K562 (cell line): Measurements from ENCODE around the gene PLD5. TPM values are rescaled to one million over a fixed set of nuclear protein-coding genes. Genes with fewer than 3 reads are reported as not detected.

Experiments
- ATAC-seq: fragments of 200-7000 bp; cut with Tn5 transposase; 3 replicates; pipeline ENCODE4 v1.9.1; 2020; ENCODE audit warnings: moderate library complexity
- BruUV-seq: library from RNA; stranded (reverse); fragments of 400-500 nt; replicated peaks from 2 replicates; lab custom pipeline; 2021; lab: Mats Ljungman, UMichigan
- CTCF ChIA-PET: fragments of 300-600 bp; formaldehyde crosslinking; extraction: SDS; loops from one replicate; lab custom pipeline; 2021; ENCODE audit warnings: low intra/inter-chr PET ratio; lab: Yijun Ruan, JAX
- POLR2A ChIA-PET: fragments of 300-600, 350-650 bp; sonication (Branson Sonifier 250); formaldehyde crosslinking; extraction: SDS; loops from one replicate; lab custom pipeline; 2021; ENCODE audit warnings: antibody characterized with exemption, inconsistent platforms; lab: Yijun Ruan, JAX
- DNase-seq, 4 experiments: peaks; one replicate each; pipeline versions ENCODE4 v3.0.0 to v3.0.0-alpha.2; 2011 to 2018; ENCODE audit warnings: low spot score in 3 of 4, mixed read lengths in 3 of 4; ENCODE audit errors: extremely low read depth in 1 of 4
- FAIRE-seq: peaks from 2 replicates; lab custom pipeline; 2011; peaks lifted over from hg19 to GRCh38; lab: Jason Lieb, UNC
- H2AFZ ChIP-seq: 2 replicates; pipeline ENCODE4 v1.6.0; 2011; ENCODE audit warnings: low read depth, low read length, control low read depth, inconsistent platforms
- H3K27ac ChIP-seq: fragments of 200-600 bp; 3 replicates; pipeline ENCODE4 v1.8.0; 2011; ENCODE audit warnings: low read depth, mild to moderate bottlenecking, control low read depth, inconsistent platforms, low read length, moderate library complexity, mixed read lengths; ENCODE audit errors: extremely low read depth
- H3K27me3 ChIP-seq, 2 experiments: fragments of 300-600 bp in 1 of 2; 2 replicates in 1 of 2; 3 replicates in 1 of 2; pipeline versions ENCODE4 v1.6.0 to v1.8.0; 2011; ENCODE audit warnings: inconsistent platforms in 2 of 2, low read length in 2 of 2, mild to moderate bottlenecking in 1 of 2, mixed read lengths in 1 of 2, moderate library complexity in 1 of 2; ENCODE audit not compliant: control insufficient read depth in 2 of 2, insufficient read depth in 2 of 2
- H3K36me3 ChIP-seq: fragments of 300-600 bp; 3 replicates; pipeline ENCODE4 v1.8.0; 2011; ENCODE audit warnings: mild to moderate bottlenecking, low read length, inconsistent platforms; ENCODE audit not compliant: control insufficient read depth, insufficient read depth
- H3K4me1 ChIP-seq, 2 experiments: fragments of 200-600 bp in 1 of 2; replicated peaks in 1 of 2; 2 replicates in 1 of 2; 3 replicates in 1 of 2; pipeline versions ENCODE4 v1.5.1 to v1.8.0; 2011; ENCODE audit warnings: inconsistent platforms in 2 of 2, low read length in 2 of 2, mild to moderate bottlenecking in 1 of 2, mixed read lengths in 1 of 2, moderate library complexity in 1 of 2; ENCODE audit not compliant: control insufficient read depth in 2 of 2, insufficient read depth in 2 of 2
- H3K4me2 ChIP-seq: 2 replicates; pipeline ENCODE4 v1.6.1; 2011; ENCODE audit warnings: low read length, control low read depth, inconsistent platforms, mixed read lengths; ENCODE audit not compliant: insufficient read depth
- H3K4me3 ChIP-seq: fragments of 200-600 bp; sonication (generic), shearing (Covaris generic); 2 replicates; pipeline ENCODE4 v1.5.1; 2016; ENCODE audit warnings: control low read depth, inconsistent platforms
- H3K79me2 ChIP-seq: fragments of 200-600 bp; 3 replicates; pipeline ENCODE4 v1.8.0; 2011; ENCODE audit warnings: low read length, inconsistent platforms; ENCODE audit not compliant: control insufficient read depth, insufficient read depth
- H3K9ac ChIP-seq, 2 experiments: 2 replicates each; pipeline versions ENCODE4 v1.6.0 to v1.6.1; 2011; ENCODE audit warnings: low read depth in 2 of 2, low read length in 2 of 2, control low read depth in 1 of 2, inconsistent platforms in 1 of 2, mild to moderate bottlenecking in 1 of 2, mixed read lengths in 1 of 2; ENCODE audit not compliant: insufficient read depth in 1 of 2
- H3K9me1 ChIP-seq: one replicate; pipeline ENCODE4 v1.6.0; 2011; ENCODE audit warnings: inconsistent platforms, mild to moderate bottlenecking, low read length, moderate library complexity; ENCODE audit not compliant: control insufficient read depth, insufficient read depth
- H3K9me3 ChIP-seq: replicated peaks from 2 replicates; pipeline ENCODE4 v1.5.1; 2011; ENCODE audit warnings: low read depth, low read length, inconsistent platforms; ENCODE audit not compliant: control insufficient read depth, insufficient read depth
- H4K20me1 ChIP-seq: replicated peaks from 2 replicates; pipeline ENCODE4 v1.6.1; 2011; ENCODE audit warnings: low read length, inconsistent platforms, mixed read lengths; ENCODE audit not compliant: control insufficient read depth, insufficient read depth
- ATF7 ChIP-seq: fragments of 450-650 bp; IDR thresholded peaks from 2 replicates; pipeline ENCODE4 v1.7.1; 2014; ENCODE audit warnings: mild to moderate bottlenecking, moderate library complexity
- CBFB ChIP-seq: sonication (generic); formaldehyde crosslinking; IDR thresholded peaks from 2 replicates; pipeline ENCODE4 v1.4.0; 2020; ENCODE audit warnings: mild to moderate bottlenecking, missing genetic modification reagents
- EWSR1 ChIP-seq: fragments of 450-650 bp; IDR thresholded peaks from 2 replicates; pipeline ENCODE4 v1.6.1; 2018; ENCODE audit warnings: borderline replicate concordance, mild to moderate bottlenecking, low read depth, moderate library complexity; ENCODE audit not compliant: partially characterized antibody
- IFI16 ChIP-seq: fragments of 250-450 bp; sonication (Bioruptor Pico); IDR thresholded peaks from 2 replicates; pipeline ENCODE4 v2.1.2; 2022; ENCODE audit warnings: mild to moderate bottlenecking, inconsistent platforms
- KDM1A ChIP-seq, 2 experiments: fragments of 450-650 bp; IDR thresholded peaks; 2 replicates each; pipeline ENCODE4 v1.6.1; 2016; ENCODE audit warnings: mild to moderate bottlenecking in 2 of 2
- MEF2A ChIP-seq: IDR thresholded peaks from 2 replicates; pipeline ENCODE4 v1.6.1; 2011; ENCODE audit warnings: low read depth, mild to moderate bottlenecking, low read length, moderate library complexity; ENCODE audit not compliant: control insufficient read depth
- SAFB2 ChIP-seq: fragments of 200-400 bp; formaldehyde crosslinking; IDR thresholded peaks from 2 replicates; pipeline ENCODE4 v1.6.1; 2018; ENCODE audit warnings: borderline replicate concordance, low read length, low read depth, moderate library complexity; ENCODE audit not compliant: severe bottlenecking
- ZNF780A ChIP-seq: fragments of 250-450 bp; sonication (Bioruptor Pico); IDR thresholded peaks from 2 replicates; pipeline ENCODE4 v1.5.0; 2021; ENCODE audit warnings: mild to moderate bottlenecking
- WGBS: fragments of 100-300 bp; shearing (Covaris generic); methylation state at CpG from one replicate; pipeline ENCODE4 v1.1.6; 2016; ENCODE audit warnings: low coverage, mixed read lengths; ENCODE audit not compliant: insufficient coverage; ENCODE audit errors: missing lambda C conversion rate; 5-methylcytosine and 5-hydroxymethylcytosine counted together
- in situ Hi-C: fragments of 300-500 bp; cut with MboI; formaldehyde crosslinking; loops from 4 replicates; pipeline ENCODE4 v1.15.0; 2018; ENCODE audit warnings: inconsistent platforms, mixed read lengths
- intact Hi-C: fragments of 100-400 bp; cut with micrococcal nuclease; formaldehyde crosslinking; loops from 2 replicates; pipeline ENCODE4 v1.14.2; 2022
- polyA plus RNA-seq, 8 experiments: library from polyadenylated mRNA; depleted of rRNA in 4 of 8; stranded (reverse) in 5 of 8; unstranded in 3 of 8; fragments of >200 nt; fragmentation: Nextera tagmentation in 2 of 8; fragmentation: Illumina TruSeq in 1 of 8; extraction: Ambion mirVana in 2 of 8; extraction: Trizol in 1 of 8; gene quantifications; 2 replicates each; pipeline versions ENCODE4 v1.2.1 to v1.2.3, GENCODE V29; 2011 to 2014; ENCODE audit warnings: inconsistent platforms in 1 of 8, missing spikeins in 1 of 8
- total RNA-seq, 7 experiments: library from RNA; depleted of rRNA in 6 of 7; stranded (reverse); fragments of >200 nt in 6 of 7; fragmentation: Illumina TruSeq in 2 of 7; extraction: Trizol in 2 of 7; gene quantifications; 2 replicates each; pipeline versions ENCODE4 v1.2.1 to v1.2.3, GENCODE V29; 2011 to 2021; ENCODE audit warnings: low replicate concordance in 1 of 7
- TF ChIP-seq, protein P1 (sequence below): fragments of 450-650 bp; IDR thresholded peaks from 2 replicates; pipeline ENCODE4 v1.6.1; 2017; ENCODE audit warnings: antibody characterized with exemption

PLD5 gene
- total and polyA plus RNA-seq, 9 of the 15 experiments (the other 6 are each of a cell fraction or from before 2014, with no cell fraction given): not detected

- TF ChIP-seq, protein P1, sequence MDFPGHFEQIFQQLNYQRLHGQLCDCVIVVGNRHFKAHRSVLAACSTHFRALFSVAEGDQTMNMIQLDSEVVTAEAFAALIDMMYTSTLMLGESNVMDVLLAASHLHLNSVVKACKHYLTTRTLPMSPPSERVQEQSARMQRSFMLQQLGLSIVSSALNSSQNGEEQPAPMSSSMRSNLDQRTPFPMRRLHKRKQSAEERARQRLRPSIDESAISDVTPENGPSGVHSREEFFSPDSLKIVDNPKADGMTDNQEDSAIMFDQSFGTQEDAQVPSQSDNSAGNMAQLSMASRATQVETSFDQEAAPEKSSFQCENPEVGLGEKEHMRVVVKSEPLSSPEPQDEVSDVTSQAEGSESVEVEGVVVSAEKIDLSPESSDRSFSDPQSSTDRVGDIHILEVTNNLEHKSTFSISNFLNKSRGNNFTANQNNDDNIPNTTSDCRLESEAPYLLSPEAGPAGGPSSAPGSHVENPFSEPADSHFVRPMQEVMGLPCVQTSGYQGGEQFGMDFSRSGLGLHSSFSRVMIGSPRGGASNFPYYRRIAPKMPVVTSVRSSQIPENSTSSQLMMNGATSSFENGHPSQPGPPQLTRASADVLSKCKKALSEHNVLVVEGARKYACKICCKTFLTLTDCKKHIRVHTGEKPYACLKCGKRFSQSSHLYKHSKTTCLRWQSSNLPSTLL: no peak
- TF ChIP-seq IFI16 (CRISPR knock-in tag): no peak
- TF ChIP-seq ATF7: no peak
- no peak for TF ChIP-seq SAFB2
- no peak for TF ChIP-seq EWSR1
- no peak for TF ChIP-seq KDM1A (IDR thresholded peaks at IDR 0.05)
These were observed 443.1 kb downstream of the PLD5 start (continued) for GRCh38 chr1:242081446-242081845.

- peak; percentile 19 for FAIRE-seq
- TF ChIP-seq CBFB (CRISPR knock-in tag) (no peak), ZNF780A (CRISPR knock-in tag) (no peak), MEF2A (no peak)
- TF ChIP-seq, all 486 proteins: peak for 0
- no peaks in the 10 kb centered on the region for H3K9me3 ChIP-seq
- DNase-seq (no peak), ATAC-seq (no peak)
- in situ Hi-C loops (no loop called here), intact Hi-C loops (no loop called here)
- no peaks in the 10 kb centered on the region for H3K36me3 ChIP-seq
- H3K9ac ChIP-seq: no peak overlapping the region
- H3K4me2 ChIP-seq: no peak overlapping the region
- no peak overlapping the region for H3K4me3 ChIP-seq
- 0% methylated on average over 2 of the region's 2 CpGs for WGBS
- BruUV-seq: no TSS peak
- H3K27ac ChIP-seq: no peak overlapping the region
- H3K27me3 ChIP-seq: no peaks in the 10 kb centered on the region; a peak in 1 of 5 replicates
- H3K79me2 ChIP-seq: no peaks in the 10 kb centered on the region
- no peaks in the 10 kb centered on the region for H3K9me1 ChIP-seq
- H3K4me1 ChIP-seq: no peaks in the 10 kb centered on the region
- ChIA-PET POLR2A (interaction anchor here (0.7 to 2.6 kb wide), 5 partner anchors 9 to 22 kb away, joined by 3 to 6 read pairs (median 3); no protein-coding TSS in a partner anchor), CTCF (no interaction called here)
- H4K20me1 ChIP-seq: no peaks in the 10 kb centered on the region
- no peak overlapping the region for H2AFZ ChIP-seq
These were observed 458.7 kb downstream of the PLD5 start for GRCh38 chr1:242065813-242066212.
